ENCODE measurements around the gene MYL7.

GRCh38 chr7:44141221-44141850 is at the start of gene MYL7:
- no peak for TF ChIP-seq MAX (IDR thresholded peaks at IDR 0.05)
- TF ChIP-seq ZBTB33 (IDR thresholded peaks at IDR 0.05; ENCODE audit: extremely low read depth, insufficient replicate concordance, low read length), result no peak
- no peak for TF ChIP-seq REST (IDR thresholded peaks at IDR 0.05; ENCODE audit: low read depth)
- TF ChIP-seq CTCF (IDR thresholded peaks at IDR 0.05 in 2 of 3, conservative IDR thresholded peaks at IDR 0.05 in 1 of 3; ENCODE audit: borderline replicate concordance in 1 of 3, insufficient read depth in 1 of 3, low read depth in 2 of 3, low read length in 2 of 3), result no peak
- TF ChIP-seq POLR2AphosphoS5 (IDR thresholded peaks at IDR 0.05; ENCODE audit: low read depth, low read length), result no peak
- no peak for TF ChIP-seq ZNF274 (IDR thresholded peaks at IDR 0.05; ENCODE audit: low read depth, low read length)
- TF ChIP-seq RAD21 (IDR thresholded peaks at IDR 0.05; ENCODE audit: low read depth), result no peak
- no peak for TF ChIP-seq ATF3 (IDR thresholded peaks at IDR 0.05)
- no peak for TF ChIP-seq CEBPB (IDR thresholded peaks at IDR 0.05; ENCODE audit: low read depth)

All from HCT116 (cell line).